Gastrocnemius medialis (tissue), 4 donors: ENCODE data around the gene R3HCC1L.

Experiments
- CTCF ChIP-seq, 5 experiments: fragments of 450-650 bp in 3 of 5; fragments of 200-600 bp in 2 of 5; sonication (generic) in 2 of 5; IDR thresholded peaks in 4 of 5; conservative IDR thresholded peaks in 1 of 5; 1 replicate in 4 of 5; 2 replicates in 1 of 5; pipeline ENCODE4 v1.5.1; 2016 to 2019; ENCODE audit warnings: antibody characterized with exemption in 5 of 5, mild to moderate bottlenecking in 3 of 5, moderate library complexity in 3 of 5
- POLR2A ChIP-seq, 2 donors: fragments of 450-650 bp; IDR thresholded peaks; one replicate each; pipeline ENCODE4 v1.6.1; 2017; ENCODE audit warnings: antibody characterized with exemption in 2 of 2, mild to moderate bottlenecking in 2 of 2, moderate library complexity in 2 of 2

DNA sequence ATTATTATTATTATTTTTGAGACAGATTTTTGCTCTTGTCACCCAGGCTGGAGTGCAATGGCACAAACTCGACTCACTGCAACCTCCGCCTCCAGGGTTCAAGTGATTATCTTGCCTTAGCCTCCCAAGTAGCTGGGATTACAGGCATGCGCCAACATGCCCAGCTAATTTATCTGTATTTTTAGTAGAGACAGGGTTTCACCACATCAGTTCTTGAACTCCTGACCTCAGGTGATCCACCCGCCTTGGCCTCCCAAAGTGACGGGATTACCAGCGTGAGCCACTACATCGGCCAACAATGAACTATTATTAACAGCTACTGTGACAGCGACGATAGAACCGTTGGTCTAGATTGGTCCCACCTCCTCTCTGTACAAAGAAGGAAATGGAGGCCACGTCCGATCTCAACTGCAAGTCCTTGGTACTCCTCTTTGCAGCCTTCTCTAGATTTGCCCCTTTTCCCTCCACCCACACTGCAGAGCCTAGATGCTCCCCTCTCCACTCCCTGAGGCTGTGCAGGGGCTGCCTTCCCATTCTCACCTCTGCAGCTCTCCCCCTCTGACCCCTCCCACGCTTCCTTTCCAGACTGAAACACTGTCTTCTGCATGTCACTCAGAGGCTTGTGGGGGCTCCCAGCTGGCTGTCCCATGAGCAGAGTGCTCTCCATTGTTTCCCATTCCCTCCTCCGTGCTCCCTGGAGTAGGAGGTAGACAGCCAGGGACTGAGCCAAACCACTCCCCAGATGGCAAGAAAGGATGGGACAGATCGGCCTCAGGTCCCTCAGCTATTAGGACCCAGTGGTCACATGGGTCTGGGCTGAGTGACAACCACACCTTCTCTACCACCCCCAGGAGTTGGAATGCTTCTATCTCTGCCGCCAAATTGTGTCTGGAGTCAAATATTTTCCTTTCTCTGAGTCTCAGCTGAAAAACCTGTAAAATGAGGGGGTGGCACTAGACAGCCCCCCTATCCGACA is 131.2 kb downstream of the R3HCC1L start:
- TF ChIP-seq CTCF (IDR thresholded peaks at IDR 0.05 in 4 of 5, conservative IDR thresholded peaks at IDR 0.05 in 1 of 5), result no peak
- no peak for TF ChIP-seq POLR2A (IDR thresholded peaks at IDR 0.05)
